Measurements from ENCODE around the gene SCAP.

DNA sequence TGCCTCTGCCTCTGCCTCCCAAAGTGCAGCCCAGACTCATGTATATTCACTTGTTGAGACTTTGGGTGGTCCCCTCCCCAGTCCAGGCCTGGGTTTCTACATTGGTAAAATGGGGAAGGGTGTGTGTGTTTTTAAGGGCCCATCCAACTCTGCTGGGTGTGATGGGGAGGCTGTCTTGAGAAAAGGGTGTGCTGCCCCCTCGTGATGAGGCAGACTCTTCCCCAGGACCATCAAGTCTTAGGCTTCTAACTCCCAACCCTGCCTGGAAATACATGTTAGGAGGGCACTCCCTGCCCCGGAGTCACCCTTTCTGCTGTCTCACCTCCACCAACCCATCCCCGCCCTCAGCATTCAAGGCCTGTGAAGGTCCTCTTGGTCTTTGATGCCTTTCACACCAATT is 99.3 kb downstream of the SCAP start:
- no peak for TF ChIP-seq EZH2phosphoT487 (IDR thresholded peaks at IDR 0.05; ENCODE audit: low read depth, severe bottlenecking, unreplicated experiment)
- TF ChIP-seq, protein P1, sequence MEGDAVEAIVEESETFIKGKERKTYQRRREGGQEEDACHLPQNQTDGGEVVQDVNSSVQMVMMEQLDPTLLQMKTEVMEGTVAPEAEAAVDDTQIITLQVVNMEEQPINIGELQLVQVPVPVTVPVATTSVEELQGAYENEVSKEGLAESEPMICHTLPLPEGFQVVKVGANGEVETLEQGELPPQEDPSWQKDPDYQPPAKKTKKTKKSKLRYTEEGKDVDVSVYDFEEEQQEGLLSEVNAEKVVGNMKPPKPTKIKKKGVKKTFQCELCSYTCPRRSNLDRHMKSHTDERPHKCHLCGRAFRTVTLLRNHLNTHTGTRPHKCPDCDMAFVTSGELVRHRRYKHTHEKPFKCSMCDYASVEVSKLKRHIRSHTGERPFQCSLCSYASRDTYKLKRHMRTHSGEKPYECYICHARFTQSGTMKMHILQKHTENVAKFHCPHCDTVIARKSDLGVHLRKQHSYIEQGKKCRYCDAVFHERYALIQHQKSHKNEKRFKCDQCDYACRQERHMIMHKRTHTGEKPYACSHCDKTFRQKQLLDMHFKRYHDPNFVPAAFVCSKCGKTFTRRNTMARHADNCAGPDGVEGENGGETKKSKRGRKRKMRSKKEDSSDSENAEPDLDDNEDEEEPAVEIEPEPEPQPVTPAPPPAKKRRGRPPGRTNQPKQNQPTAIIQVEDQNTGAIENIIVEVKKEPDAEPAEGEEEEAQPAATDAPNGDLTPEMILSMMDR (IDR thresholded peaks at IDR 0.05; ENCODE audit: poor library complexity): no peak
- no peak for TF ChIP-seq EZH2 (IDR thresholded peaks at IDR 0.05; ENCODE audit: borderline replicate concordance)

Data from hepatocyte (in vitro differentiated cells).